ENCODE measurements around the gene POU2AF1.

POU2AF1 gene

GRCh38 chr11:111378861-111379601 is at the start of gene POU2AF1:
Gene POU2AF1 (minus strand): TSS chr11:111379275. CDS start chr11:111379177, 98 bp downstream.
- CTCF ChIA-PET: interaction anchor here (0.6 to 1.2 kb wide), 2 partner anchors 9 to 44 kb away, joined by 3 read pairs; no protein-coding TSS in a partner anchor
- TF ChIP-seq CTCF (conservative IDR thresholded peaks at IDR 0.05; ENCODE audit: low read depth): no peak
- peak within 1 kb of the TSS; percentile 76 for H3K27ac ChIP-seq
- POLR2A ChIA-PET (ENCODE audit: low non-redundant PET): no interaction called here
- peak; percentile 73 for DNase-seq (ENCODE audit: low spot score)

- DNase-seq (ENCODE audit: low spot score): no peak
- no peak overlapping the region; the same call in 1 of the 2 replicates for H3K27ac ChIP-seq
- TF ChIP-seq CTCF (conservative IDR thresholded peaks at IDR 0.05; ENCODE audit: low read depth): no peak
- ChIA-PET CTCF (interaction anchor here (0.5 to 1.4 kb wide), 10 partner anchors 11 to 161 kb away, joined by 3 to 6 read pairs (median 3); no protein-coding TSS in a partner anchor), POLR2A (ENCODE audit: low non-redundant PET) (no interaction called here)
Observed at GRCh38 chr11:111428113-111428876, 49.2 kb upstream of the POU2AF1 start.

- H3K27ac ChIP-seq: peak overlapping the region; percentile 64
- peak; percentile 24 for DNase-seq (ENCODE audit: low spot score)
- no peak for TF ChIP-seq CTCF (conservative IDR thresholded peaks at IDR 0.05; ENCODE audit: low read depth)
- ChIA-PET CTCF (interaction anchor here (0.6 to 1.6 kb wide), 4 partner anchors 19 to 128 kb away, joined by 3 to 6 read pairs (median 4); no protein-coding TSS in a partner anchor), POLR2A (ENCODE audit: low non-redundant PET) (no interaction called here)
Observed at GRCh38 chr11:111427471-111427912, 48.4 kb upstream of the POU2AF1 start.

- DNase-seq (ENCODE audit: low spot score): peak; percentile 68
- ChIA-PET POLR2A (ENCODE audit: low non-redundant PET) (no interaction called here), CTCF (interaction anchor here (0.8 to 1.6 kb wide), 3 partner anchors 20 to 127 kb away, joined by 3 to 6 read pairs (median 3); no protein-coding TSS in a partner anchor)
- H3K27ac ChIP-seq: peak overlapping the region; percentile 64
- no peak for TF ChIP-seq CTCF (conservative IDR thresholded peaks at IDR 0.05; ENCODE audit: low read depth)
Observed at GRCh38 chr11:111426617-111427016, 47.5 kb upstream of the POU2AF1 start.

- ChIA-PET CTCF (interaction anchor here (0.7 to 1.9 kb wide), 3 partner anchors 26 to 140 kb away, joined by 3 to 12 read pairs (median 3); partner anchors contain the start of gene POU2AF1), POLR2A (ENCODE audit: low non-redundant PET) (no interaction called here)
- DNase-seq (ENCODE audit: low spot score): no peak
Observed at GRCh38 chr11:111423250-111423615, 44.2 kb upstream of the POU2AF1 start.

More at GRCh38 chr11:111423250-111423615, 44.2 kb upstream of the POU2AF1 start:
- no peak for TF ChIP-seq CTCF (conservative IDR thresholded peaks at IDR 0.05; ENCODE audit: low read depth)
- H3K27ac ChIP-seq: no peak overlapping the region

Data from RWPE1 (cell line).